Esophagus squamous epithelium (tissue), 5 donors: Measurements from ENCODE around the gene MEAF6. TPM values are rescaled to one million over a fixed set of nuclear protein-coding genes. Genes with fewer than 3 reads are reported as not detected.

Experiments used
- DNase-seq: peaks from one replicate; lab custom pipeline; 2025; lab: John Stamatoyannopoulos, UW
- H3K27ac ChIP-seq, 4 donors: fragments of 200-600 bp; sonication (generic); one replicate each; pipeline ENCODE4 v1.5.1; 2016 to 2019; ENCODE audit warnings: mild to moderate bottlenecking in 1 of 4
- H3K27me3 ChIP-seq, 4 donors: fragments of 200-600 bp; sonication (generic); 1 replicate in 3 of 4; 2 replicates in 1 of 4; pipeline versions ENCODE4 v1.5.1 to v1.6.0; 2017 to 2021; ENCODE audit warnings: antibody characterized with exemption in 1 of 4
- H3K36me3 ChIP-seq, 3 donors: fragments of 200-600 bp; sonication (generic); one replicate each; pipeline ENCODE4 v1.5.1; 2016 to 2019
- H3K4me1 ChIP-seq, 3 donors: fragments of 200-600 bp; sonication (generic); one replicate each; pipeline ENCODE4 v1.5.1; 2017 to 2019
- H3K4me3 ChIP-seq, 4 donors: fragments of 200-600 bp; sonication (generic); 1 replicate in 3 of 4; 2 replicates in 1 of 4; pipeline ENCODE4 v1.5.1; 2016 to 2019; ENCODE audit warnings: mild to moderate bottlenecking in 2 of 4, moderate library complexity in 1 of 4
- H3K9me3 ChIP-seq, 3 donors: fragments of 200-600 bp; sonication (generic); one replicate each; pipeline ENCODE4 v1.5.1; 2016 to 2019
- POLR2A ChIP-seq, 4 donors: fragments of 450-650 bp; IDR thresholded peaks; one replicate each; pipeline ENCODE4 v1.6.1; 2017; ENCODE audit warnings: antibody characterized with exemption in 4 of 4, mild to moderate bottlenecking in 4 of 4, moderate library complexity in 3 of 4
- WGBS, 2 donors: methylation state at CpG; one replicate each; pipeline ENCODE4 v1.1.5; 2018; 5-methylcytosine and 5-hydroxymethylcytosine counted together
- intact Hi-C: fragments of 100-400 bp; cut with DNase I; formaldehyde crosslinking; loops from one replicate; pipeline ENCODE4 v1.15.0; 2022
- total RNA-seq, 4 donors: library from RNA; depleted of rRNA; stranded (reverse); fragments of >200 nt; gene quantifications; one replicate each; pipeline ENCODE4 v1.1.0, GENCODE V29; 2016
- TF ChIP-seq, protein P1 (sequence below), 6 experiments: fragments of 450-650 bp in 4 of 6; fragments of 200-600 bp in 2 of 6; sonication (generic) in 2 of 6; IDR thresholded peaks; one replicate each; pipeline ENCODE4 v1.5.1; 2016 to 2019; ENCODE audit warnings: antibody characterized with exemption in 6 of 6, mild to moderate bottlenecking in 4 of 6, moderate library complexity in 4 of 6
- donor health status: DM: yes; HTN: yes; CAD: no.

MEAF6 gene
- total RNA-seq, 4 donors from 2014 or later: 45.5 to 67.9 (median 56.5) TPM

DNA sequence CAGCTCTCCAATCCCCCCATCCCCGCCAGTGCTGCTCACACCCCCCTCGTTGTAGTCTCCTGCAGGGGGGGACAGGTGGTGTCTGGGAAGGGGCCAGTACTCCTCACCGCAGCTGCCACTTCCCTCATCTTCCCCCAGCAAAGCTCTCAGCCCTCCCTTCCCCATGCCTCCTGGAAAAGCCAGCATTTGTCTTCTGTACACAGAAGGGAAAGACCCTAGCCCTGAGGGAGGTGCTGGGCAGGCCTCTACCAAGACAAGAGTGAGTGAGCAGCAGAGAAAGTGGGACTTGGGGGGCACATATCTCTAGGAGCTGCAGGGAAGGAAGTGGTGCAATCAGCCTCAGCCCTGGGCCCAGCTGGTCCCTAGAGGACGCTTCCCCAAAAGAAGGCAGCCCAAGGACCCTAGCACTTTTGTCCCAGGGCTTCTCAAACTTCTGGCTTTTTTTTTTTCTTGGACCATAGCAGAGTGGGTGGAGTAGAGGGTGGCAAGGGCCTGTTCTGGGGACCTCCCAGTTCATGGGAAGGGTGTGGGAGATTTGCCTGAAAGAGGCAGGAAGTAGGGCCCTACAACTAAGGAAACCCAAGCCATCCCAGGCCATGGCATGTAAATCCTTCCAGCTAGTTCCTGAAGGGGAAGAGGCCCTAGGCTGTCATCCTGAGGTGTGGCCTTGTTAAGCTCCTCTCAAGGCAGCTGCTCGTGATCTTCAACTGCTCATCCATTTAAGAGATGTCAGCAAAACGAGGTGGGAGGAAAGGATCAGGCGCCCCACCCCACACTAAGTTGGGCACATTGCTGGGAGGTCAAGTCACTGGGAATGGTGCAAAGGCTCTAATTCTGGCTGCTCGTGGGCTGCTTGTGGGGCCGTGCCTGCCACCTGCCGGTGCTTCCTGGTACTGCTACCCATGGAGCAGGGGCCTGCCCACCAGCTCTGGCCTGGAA, 27.6 kb downstream of the MEAF6 start:
- Histone ChIP-seq H3K9me3 (no peaks in the 10 kb centered on the region), H3K36me3 (peaks cover 19 to 68% (median 32%) of the 10 kb centered on the region in 3 donors), H3K4me3 (no peak overlapping the region), H3K27ac (peak overlapping the region; percentile 78 to 89 (median 81)), H3K27me3 (no peaks in the 10 kb centered on the region), H3K4me1 (peaks cover 34 to 56% (median 39%) of the 10 kb centered on the region in 3 donors)
- intact Hi-C loops: loop anchor here (5.0 kb wide), 1 partner anchor 35 kb away; no protein-coding TSS in a partner anchor
- 11 to 38% methylated on average over 1 to 7 of the region's 10 CpGs for WGBS, 2 donors
- DNase-seq: no peak
- TF ChIP-seq, protein P1, sequence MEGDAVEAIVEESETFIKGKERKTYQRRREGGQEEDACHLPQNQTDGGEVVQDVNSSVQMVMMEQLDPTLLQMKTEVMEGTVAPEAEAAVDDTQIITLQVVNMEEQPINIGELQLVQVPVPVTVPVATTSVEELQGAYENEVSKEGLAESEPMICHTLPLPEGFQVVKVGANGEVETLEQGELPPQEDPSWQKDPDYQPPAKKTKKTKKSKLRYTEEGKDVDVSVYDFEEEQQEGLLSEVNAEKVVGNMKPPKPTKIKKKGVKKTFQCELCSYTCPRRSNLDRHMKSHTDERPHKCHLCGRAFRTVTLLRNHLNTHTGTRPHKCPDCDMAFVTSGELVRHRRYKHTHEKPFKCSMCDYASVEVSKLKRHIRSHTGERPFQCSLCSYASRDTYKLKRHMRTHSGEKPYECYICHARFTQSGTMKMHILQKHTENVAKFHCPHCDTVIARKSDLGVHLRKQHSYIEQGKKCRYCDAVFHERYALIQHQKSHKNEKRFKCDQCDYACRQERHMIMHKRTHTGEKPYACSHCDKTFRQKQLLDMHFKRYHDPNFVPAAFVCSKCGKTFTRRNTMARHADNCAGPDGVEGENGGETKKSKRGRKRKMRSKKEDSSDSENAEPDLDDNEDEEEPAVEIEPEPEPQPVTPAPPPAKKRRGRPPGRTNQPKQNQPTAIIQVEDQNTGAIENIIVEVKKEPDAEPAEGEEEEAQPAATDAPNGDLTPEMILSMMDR (IDR thresholded peaks at IDR 0.05): peak; percentile 99 to 100 (median 99)
- TF ChIP-seq POLR2A (IDR thresholded peaks at IDR 0.05): no peak

DNA sequence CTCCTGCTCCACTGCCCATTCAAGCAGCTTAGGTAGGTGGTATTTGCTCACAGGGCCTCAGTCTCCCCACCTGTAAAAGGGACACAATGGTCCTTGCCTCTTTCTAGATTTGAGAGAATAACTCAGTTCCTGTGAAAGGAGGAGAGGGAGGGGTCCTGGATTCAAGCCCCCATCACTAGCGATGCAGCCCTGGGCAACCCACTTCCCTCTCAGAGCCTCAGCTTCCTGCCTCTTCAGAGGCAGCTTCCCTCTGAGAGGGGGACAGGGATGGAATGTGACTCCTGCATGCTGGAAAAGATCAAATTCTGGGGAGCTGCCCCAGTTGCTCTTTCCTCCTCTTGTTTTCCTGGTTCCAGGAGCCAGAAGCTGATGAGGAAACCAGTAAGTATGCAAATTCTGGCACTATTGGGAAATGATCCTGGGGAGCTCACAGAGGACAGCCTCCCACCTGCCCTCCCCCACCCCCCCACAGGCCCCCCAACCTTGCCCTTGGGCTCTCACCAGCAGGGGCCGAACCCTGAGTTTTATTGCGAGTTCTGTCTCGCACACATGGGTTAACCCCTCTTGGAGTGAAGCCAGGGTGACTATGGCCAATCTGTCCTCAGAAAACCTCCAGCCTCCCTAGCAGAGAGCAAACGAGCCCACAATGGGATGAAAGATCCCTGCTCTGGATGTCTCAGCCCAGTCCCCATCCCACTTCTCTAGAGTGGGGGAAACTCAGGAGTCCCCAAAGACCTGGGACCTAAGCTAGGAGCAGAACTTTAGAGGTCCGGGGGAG, 28.5 kb downstream of the MEAF6 start:
- Histone ChIP-seq H3K4me1 (peaks cover 34 to 64% (median 46%) of the 10 kb centered on the region in 3 donors), H3K27me3 (no peaks in the 10 kb centered on the region), H3K27ac (peak overlapping the region; percentile 78 to 89 (median 81)), H3K36me3 (peaks cover 27 to 68% (median 37%) of the 10 kb centered on the region in 3 donors), H3K4me3 (no peak overlapping the region), H3K9me3 (no peaks in the 10 kb centered on the region)
- intact Hi-C loops: loop anchor here (5.0 kb wide), 1 partner anchor 34 kb away; no protein-coding TSS in a partner anchor
- WGBS, 2 donors: 48 to 71% methylated on average over 1 to 3 of the region's 6 CpGs
- DNase-seq: no peak
- TF ChIP-seq, protein P1 (IDR thresholded peaks at IDR 0.05): no peak

GRCh38 chr1:37484325-37485051, 30.1 kb downstream of the MEAF6 start:
- Histone ChIP-seq H3K4me3 (no peak overlapping the region), H3K36me3 (peaks cover 35 to 65% (median 36%) of the 10 kb centered on the region in 3 donors), H3K27me3 (no peaks in the 10 kb centered on the region), H3K9me3 (no peaks in the 10 kb centered on the region), H3K4me1 (peaks cover 43 to 80% (median 60%) of the 10 kb centered on the region in 3 donors), H3K27ac (peak overlapping the region; percentile 78 to 89 (median 81))
- TF ChIP-seq, protein P1 (IDR thresholded peaks at IDR 0.05): no peak
- TF ChIP-seq POLR2A (IDR thresholded peaks at IDR 0.05): no peak
- intact Hi-C loops: loop anchor here (5.0 kb wide), 1 partner anchor 32 kb away; no protein-coding TSS in a partner anchor
- no peak for DNase-seq
- 66 to 67% methylated on average over 4 to 6 of the region's 7 CpGs for WGBS, 2 donors

DNA sequence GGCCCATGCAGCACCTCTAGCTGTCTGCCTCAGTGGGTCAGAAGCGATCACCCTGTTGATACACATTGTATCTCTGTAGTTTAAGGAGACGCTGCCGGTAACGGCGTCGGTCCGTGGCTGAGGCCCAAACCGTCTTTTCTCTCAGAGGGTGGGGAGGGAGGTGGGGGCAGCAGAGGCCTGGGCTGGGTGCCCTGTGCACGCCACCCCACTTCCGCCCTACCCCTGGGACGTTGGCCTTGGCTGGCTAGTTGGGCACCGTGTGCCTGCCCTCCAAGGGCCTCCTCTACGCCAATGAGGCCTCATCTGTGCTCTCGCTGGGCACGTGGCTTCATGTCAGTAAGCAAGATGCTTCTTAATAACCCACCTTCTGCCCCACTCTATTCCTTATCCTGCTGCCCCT, 30.8 kb downstream of the MEAF6 start:
- H3K9me3 ChIP-seq: no peaks in the 10 kb centered on the region
- H3K36me3 ChIP-seq: peaks cover 35 to 58% (median 36%) of the 10 kb centered on the region in 3 donors
- peaks cover 50 to 87% (median 66%) of the 10 kb centered on the region in 3 donors for H3K4me1 ChIP-seq
- TF ChIP-seq, protein P1 (IDR thresholded peaks at IDR 0.05): no peak
- TF ChIP-seq POLR2A (IDR thresholded peaks at IDR 0.05): no peak
- intact Hi-C loops: no loop called here
- no peaks in the 10 kb centered on the region for H3K27me3 ChIP-seq
- 60 to 64% methylated on average over 7 to 15 of the region's 15 CpGs for WGBS, 2 donors
- no peak for DNase-seq
- H3K27ac ChIP-seq: peak overlapping the region; percentile 78 to 89 (median 81)
- H3K4me3 ChIP-seq: no peak overlapping the region
